Measurements from ENCODE around the gene GPANK1. TPM values are rescaled to one million over a fixed set of nuclear protein-coding genes. Genes with fewer than 3 reads are reported as not detected.

GPANK1 gene
- total RNA-seq, 1 donor from 2014 or later: 12.0 TPM

DNA sequence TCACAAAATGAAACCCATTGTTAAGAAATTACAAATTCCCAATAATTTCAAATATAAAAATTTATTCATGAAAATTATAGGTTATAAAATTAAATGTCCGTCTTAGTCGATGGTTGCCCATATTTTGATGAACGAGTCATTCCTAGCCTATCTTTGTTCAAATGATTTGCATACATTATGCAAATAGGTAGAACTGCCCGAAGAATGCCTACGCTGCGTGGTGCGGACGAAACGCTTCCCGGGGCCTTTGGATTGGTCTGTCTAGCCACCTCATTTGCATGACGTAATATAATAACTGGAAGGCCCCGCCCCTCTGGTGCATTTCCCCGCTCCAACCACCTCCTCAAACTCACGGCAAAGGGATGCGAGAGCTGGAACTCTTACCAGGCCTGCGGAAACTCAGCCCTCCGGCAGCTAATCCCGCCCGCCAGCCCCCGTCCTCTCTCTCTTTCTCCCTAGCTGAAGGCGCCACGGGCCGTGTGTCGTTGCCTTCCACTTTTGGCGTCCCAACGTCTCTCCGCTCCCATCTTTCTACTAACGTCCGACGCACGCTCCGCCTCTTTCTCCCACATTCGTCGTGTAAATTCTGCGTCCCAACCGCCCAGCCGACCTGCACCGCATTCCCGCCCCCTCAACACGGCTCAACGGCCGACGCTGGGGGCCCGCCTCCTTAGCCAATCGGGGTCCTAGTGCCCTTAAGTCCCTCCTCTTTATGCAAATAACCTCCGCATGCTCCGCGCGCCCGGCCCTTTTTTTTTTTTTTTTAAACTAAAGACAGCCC lies 44.8 kb downstream of the GPANK1 start:
- H3K36me3 Mint-ChIP-seq (ENCODE audit: low read depth): peaks cover 11% of the 10 kb centered on the region
- peak; percentile 99 for DNase-seq (ENCODE audit: low spot score)
- no peaks in the 10 kb centered on the region for H3K9me3 Mint-ChIP-seq (ENCODE audit: low read depth)
- peak overlapping the region; percentile 100 for H3K27ac Mint-ChIP-seq (ENCODE audit: unreplicated experiment)
- TF ChIP-seq, protein P1, sequence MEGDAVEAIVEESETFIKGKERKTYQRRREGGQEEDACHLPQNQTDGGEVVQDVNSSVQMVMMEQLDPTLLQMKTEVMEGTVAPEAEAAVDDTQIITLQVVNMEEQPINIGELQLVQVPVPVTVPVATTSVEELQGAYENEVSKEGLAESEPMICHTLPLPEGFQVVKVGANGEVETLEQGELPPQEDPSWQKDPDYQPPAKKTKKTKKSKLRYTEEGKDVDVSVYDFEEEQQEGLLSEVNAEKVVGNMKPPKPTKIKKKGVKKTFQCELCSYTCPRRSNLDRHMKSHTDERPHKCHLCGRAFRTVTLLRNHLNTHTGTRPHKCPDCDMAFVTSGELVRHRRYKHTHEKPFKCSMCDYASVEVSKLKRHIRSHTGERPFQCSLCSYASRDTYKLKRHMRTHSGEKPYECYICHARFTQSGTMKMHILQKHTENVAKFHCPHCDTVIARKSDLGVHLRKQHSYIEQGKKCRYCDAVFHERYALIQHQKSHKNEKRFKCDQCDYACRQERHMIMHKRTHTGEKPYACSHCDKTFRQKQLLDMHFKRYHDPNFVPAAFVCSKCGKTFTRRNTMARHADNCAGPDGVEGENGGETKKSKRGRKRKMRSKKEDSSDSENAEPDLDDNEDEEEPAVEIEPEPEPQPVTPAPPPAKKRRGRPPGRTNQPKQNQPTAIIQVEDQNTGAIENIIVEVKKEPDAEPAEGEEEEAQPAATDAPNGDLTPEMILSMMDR (IDR thresholded peaks at IDR 0.05): no peak
- peak overlapping the region; percentile 98 for H3K4me3 Mint-ChIP-seq (ENCODE audit: unreplicated experiment)
- H3K27me3 Mint-ChIP-seq (ENCODE audit: low read depth): no peaks in the 10 kb centered on the region
- H3K4me1 Mint-ChIP-seq (ENCODE audit: low read depth): peaks cover 26% of the 10 kb centered on the region

DNA sequence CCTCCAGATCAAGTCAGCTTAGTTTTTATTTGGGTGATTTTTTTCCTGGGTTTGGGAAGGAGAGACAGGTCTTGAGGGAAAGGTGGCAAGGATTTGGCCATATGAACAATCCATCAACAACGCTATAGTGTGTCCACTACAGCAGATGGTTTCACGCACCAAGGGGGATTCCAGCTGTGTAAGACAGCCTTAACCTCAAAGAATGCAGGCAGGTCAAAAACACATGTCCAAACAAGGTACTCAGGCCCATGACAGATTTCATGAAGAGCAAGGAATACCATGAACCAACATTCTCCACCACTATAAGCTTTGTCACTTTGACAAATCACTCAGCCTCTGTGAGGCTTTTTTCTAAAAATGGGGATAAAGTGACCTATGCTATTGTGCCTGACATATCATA lies 47.8 kb downstream of the GPANK1 start:
- TF ChIP-seq, protein P1 (IDR thresholded peaks at IDR 0.05): no peak
- H3K4me1 Mint-ChIP-seq (ENCODE audit: low read depth): peaks cover 11% of the 10 kb centered on the region
- H3K36me3 Mint-ChIP-seq (ENCODE audit: low read depth): no peaks in the 10 kb centered on the region
- H3K27me3 Mint-ChIP-seq (ENCODE audit: low read depth): no peaks in the 10 kb centered on the region
- H3K27ac Mint-ChIP-seq (ENCODE audit: unreplicated experiment): no peak overlapping the region
- no peaks in the 10 kb centered on the region for H3K9me3 Mint-ChIP-seq (ENCODE audit: low read depth)
- H3K4me3 Mint-ChIP-seq (ENCODE audit: unreplicated experiment): no peak overlapping the region
- no peak for DNase-seq (ENCODE audit: low spot score)

DNA sequence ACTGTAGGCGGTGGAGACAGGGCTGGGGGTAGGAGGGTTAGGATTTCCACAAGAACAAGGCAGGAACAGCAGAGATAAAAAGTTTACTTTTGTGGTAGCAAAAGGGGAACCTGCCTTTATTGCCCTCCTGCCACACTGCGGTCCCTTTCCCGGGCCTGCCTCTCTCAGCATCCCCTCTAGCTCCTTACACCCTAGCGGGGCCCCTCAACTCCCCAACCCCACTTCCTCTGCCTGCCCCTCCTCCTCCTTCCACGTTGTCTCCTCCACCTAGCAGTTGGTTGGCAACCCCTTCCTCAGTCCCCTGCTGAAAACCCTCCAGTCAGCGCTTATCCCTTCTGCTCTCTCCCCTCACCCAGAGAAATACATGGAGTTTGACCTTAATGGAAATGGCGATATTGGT lies 49.0 kb downstream of the GPANK1 start:
- H3K4me3 Mint-ChIP-seq (ENCODE audit: unreplicated experiment): no peak overlapping the region
- no peak for DNase-seq (ENCODE audit: low spot score)

DNA sequence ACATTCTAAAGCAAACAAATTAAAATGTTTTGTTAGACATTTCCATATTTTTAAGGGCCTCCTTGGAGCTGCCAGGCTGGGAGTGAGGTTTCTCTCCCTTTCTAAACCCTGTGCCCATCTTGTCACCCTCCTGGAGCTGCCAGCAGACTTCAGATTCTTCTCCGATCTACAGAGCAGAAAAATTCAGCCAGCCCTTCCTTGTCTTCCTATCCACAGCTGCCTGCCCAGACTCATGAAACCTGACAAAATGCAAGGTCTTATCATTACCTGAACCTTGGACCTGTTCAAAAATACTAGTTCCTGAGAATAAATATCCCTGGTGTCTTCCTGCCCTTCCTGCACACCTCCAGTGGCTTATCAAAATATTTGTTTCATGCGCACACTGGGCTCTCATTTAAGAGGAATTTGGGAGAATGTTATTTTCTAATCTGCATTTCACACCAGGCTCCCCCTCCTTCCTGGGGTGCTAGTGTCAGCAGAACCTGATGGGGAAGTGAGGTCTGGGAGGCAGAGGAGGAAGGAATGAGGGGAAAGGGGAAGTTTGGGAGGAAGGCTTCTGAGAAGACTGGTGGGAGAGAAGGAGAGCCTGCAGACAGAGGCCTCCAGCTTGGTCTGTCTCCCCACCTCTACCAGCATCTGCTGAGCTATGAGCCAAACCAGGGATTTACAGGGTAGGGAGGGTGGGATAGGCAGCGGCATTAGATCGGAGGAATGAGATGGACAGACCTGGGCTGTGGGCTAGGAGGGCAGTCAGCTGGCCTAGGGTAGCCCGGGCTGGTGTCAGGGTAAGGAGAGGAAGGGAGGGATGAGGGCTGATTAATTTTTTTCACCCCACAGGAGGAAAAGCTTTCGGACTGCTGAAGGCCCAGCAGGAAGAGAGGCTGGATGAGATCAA lies 49.9 kb downstream of the GPANK1 start, which contains the start of gene AIF1:
Gene AIF1 (plus strand): TSS at position 551 of the 895 bp plus-strand sequence. CDS start 96 bp downstream, at position 647.
- Mint-ChIP-seq H3K27me3 (ENCODE audit: low read depth) (no peaks in the 10 kb centered on the region), H3K9me3 (ENCODE audit: low read depth) (no peaks in the 10 kb centered on the region), H3K27ac (ENCODE audit: unreplicated experiment) (no peak within 1 kb of the TSS), H3K36me3 (ENCODE audit: low read depth) (no peaks in the 10 kb centered on the region), H3K4me1 (ENCODE audit: low read depth) (peaks cover 5% of the 10 kb centered on the region), H3K4me3 (ENCODE audit: unreplicated experiment) (no peak within 1 kb of the TSS)
- TF ChIP-seq, protein P1 (IDR thresholded peaks at IDR 0.05): no peak
- no peak for DNase-seq (ENCODE audit: low spot score)

More for the DNA sequence above, 49.0 kb downstream of the GPANK1 start:
- no peaks in the 10 kb centered on the region for H3K36me3 Mint-ChIP-seq (ENCODE audit: low read depth)
- no peaks in the 10 kb centered on the region for H3K9me3 Mint-ChIP-seq (ENCODE audit: low read depth)
- H3K27me3 Mint-ChIP-seq (ENCODE audit: low read depth): no peaks in the 10 kb centered on the region
- no peak overlapping the region for H3K27ac Mint-ChIP-seq (ENCODE audit: unreplicated experiment)
- TF ChIP-seq, protein P1 (IDR thresholded peaks at IDR 0.05): no peak
- H3K4me1 Mint-ChIP-seq (ENCODE audit: low read depth): peaks cover 5% of the 10 kb centered on the region

DNA sequence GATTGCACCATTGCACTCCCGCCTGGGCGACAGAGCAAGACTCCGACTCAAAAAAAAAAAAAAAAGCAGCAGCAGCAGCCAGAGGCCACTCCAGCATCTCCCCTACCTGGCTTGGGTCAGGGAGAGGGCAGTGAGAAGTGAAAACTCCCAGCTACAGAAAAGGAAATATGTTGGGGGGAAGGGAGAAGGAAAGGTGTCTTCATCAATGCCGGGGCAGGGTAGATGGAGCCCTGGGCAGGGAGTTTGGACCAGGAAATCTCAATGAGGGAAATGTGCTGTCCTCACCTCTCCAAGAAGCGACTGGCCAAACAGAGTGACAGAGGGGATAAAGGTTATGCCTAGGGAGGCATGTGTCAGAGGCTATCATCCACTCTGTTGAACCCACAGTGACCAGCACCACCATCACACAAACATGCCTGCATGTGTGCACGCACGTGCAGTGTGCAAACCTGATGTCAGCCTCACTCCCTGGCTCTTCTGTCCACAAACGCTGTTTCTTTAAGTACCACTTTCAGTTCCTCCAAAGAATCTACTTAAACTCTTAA lies 50.6 kb downstream of the GPANK1 start:
- Mint-ChIP-seq H3K4me1 (ENCODE audit: low read depth) (no peaks in the 10 kb centered on the region), H3K36me3 (ENCODE audit: low read depth) (no peaks in the 10 kb centered on the region), H3K27ac (ENCODE audit: unreplicated experiment) (no peak overlapping the region), H3K4me3 (ENCODE audit: unreplicated experiment) (no peak overlapping the region), H3K9me3 (ENCODE audit: low read depth) (no peaks in the 10 kb centered on the region), H3K27me3 (ENCODE audit: low read depth) (no peaks in the 10 kb centered on the region)
- TF ChIP-seq, protein P1 (IDR thresholded peaks at IDR 0.05): no peak
- no peak for DNase-seq (ENCODE audit: low spot score)
